ENCODE measurements around the gene SCEL.

GRCh38 chr13:77660841-77661250 is 125.3 kb downstream of the SCEL start:
- TF ChIP-seq, protein P1, sequence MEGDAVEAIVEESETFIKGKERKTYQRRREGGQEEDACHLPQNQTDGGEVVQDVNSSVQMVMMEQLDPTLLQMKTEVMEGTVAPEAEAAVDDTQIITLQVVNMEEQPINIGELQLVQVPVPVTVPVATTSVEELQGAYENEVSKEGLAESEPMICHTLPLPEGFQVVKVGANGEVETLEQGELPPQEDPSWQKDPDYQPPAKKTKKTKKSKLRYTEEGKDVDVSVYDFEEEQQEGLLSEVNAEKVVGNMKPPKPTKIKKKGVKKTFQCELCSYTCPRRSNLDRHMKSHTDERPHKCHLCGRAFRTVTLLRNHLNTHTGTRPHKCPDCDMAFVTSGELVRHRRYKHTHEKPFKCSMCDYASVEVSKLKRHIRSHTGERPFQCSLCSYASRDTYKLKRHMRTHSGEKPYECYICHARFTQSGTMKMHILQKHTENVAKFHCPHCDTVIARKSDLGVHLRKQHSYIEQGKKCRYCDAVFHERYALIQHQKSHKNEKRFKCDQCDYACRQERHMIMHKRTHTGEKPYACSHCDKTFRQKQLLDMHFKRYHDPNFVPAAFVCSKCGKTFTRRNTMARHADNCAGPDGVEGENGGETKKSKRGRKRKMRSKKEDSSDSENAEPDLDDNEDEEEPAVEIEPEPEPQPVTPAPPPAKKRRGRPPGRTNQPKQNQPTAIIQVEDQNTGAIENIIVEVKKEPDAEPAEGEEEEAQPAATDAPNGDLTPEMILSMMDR (IDR thresholded peaks at IDR 0.05 in 8 of 11, conservative IDR thresholded peaks at IDR 0.05 in 3 of 11), result no peak
- no peak for TF ChIP-seq POLR2A (IDR thresholded peaks at IDR 0.05)
